Caco-2 (cell line): ENCODE measurements around the gene NBL1. TPM values are rescaled to one million over a fixed set of nuclear protein-coding genes. Genes with fewer than 3 reads are reported as not detected.
A peak's percentile ranks its signal among the peaks of the same experiment; 100 is the strongest.

Source experiments
- BruUV-seq: library from RNA; stranded (reverse); fragments of 400-500 nt; replicated peaks from 2 replicates; lab custom pipeline; 2021; lab: Mats Ljungman, UMichigan
- CTCF ChIA-PET: fragments of 300-600 bp; sonication (Branson Sonifier 250); formaldehyde crosslinking; loops from one replicate; lab custom pipeline; 2022; ENCODE audit warnings: antibody characterized with exemption; lab: Charles Lee
- POLR2A ChIA-PET: fragments of 300-600 bp; sonication (Branson Sonifier 250); formaldehyde crosslinking; loops from one replicate; lab custom pipeline; 2022; ENCODE audit warnings: antibody characterized with exemption; lab: Charles Lee
- DNase-seq, 2 experiments: peaks; one replicate each; pipeline versions ENCODE4 v3.0.0 to v3.0.0-alpha.2; 2020 to 2022
- H3K27me3 ChIP-seq: replicated peaks from 2 replicates; pipeline ENCODE4 v1.6.0; 2011; ENCODE audit warnings: low read length; ENCODE audit not compliant: control insufficient read depth, insufficient read depth
- H3K36me3 ChIP-seq: 2 replicates; pipeline ENCODE4 v1.5.1; 2011; ENCODE audit warnings: low read length; ENCODE audit not compliant: control insufficient read depth, insufficient read depth
- H3K4me1 ChIP-seq: fragments of 250-450 bp; sonication (Bioruptor Pico); 2 replicates; pipeline ENCODE4 v1.5.1; 2020; ENCODE audit warnings: mild to moderate bottlenecking
- H3K4me3 ChIP-seq: 2 replicates; pipeline ENCODE4 v1.5.1; 2011; ENCODE audit warnings: low read depth, mild to moderate bottlenecking, control low read depth, low read length
- H3K9me3 ChIP-seq: fragments of 250-450 bp; sonication (Bioruptor Pico); 2 replicates; pipeline ENCODE4 v1.5.1; 2020; ENCODE audit warnings: mild to moderate bottlenecking, moderate library complexity
- H3K27ac Mint-ChIP-seq: one replicate; pipeline ENCODE4 v1.8.0; 2022; ENCODE audit warnings: mixed read lengths; ENCODE audit not compliant: unreplicated experiment
- H3K27me3 Mint-ChIP-seq: one replicate; pipeline ENCODE4 v1.8.0; 2022; ENCODE audit warnings: mixed read lengths; ENCODE audit not compliant: insufficient read depth, unreplicated experiment
- H3K36me3 Mint-ChIP-seq: one replicate; pipeline ENCODE4 v1.8.0; 2022; ENCODE audit warnings: mild to moderate bottlenecking, mixed read lengths; ENCODE audit not compliant: insufficient read depth, unreplicated experiment
- H3K4me1 Mint-ChIP-seq: one replicate; pipeline ENCODE4 v1.8.0; 2022; ENCODE audit warnings: low read depth, mixed read lengths; ENCODE audit not compliant: unreplicated experiment
- H3K4me3 Mint-ChIP-seq: one replicate; pipeline ENCODE4 v1.8.0; 2022; ENCODE audit warnings: mild to moderate bottlenecking, moderate library complexity, mixed read lengths; ENCODE audit not compliant: unreplicated experiment
- H3K9me3 Mint-ChIP-seq: one replicate; pipeline ENCODE4 v1.8.0; 2022; ENCODE audit warnings: mixed read lengths; ENCODE audit not compliant: unreplicated experiment
- intact Hi-C: fragments of 100-400 bp; cut with micrococcal nuclease; formaldehyde crosslinking; loops from one replicate; pipeline ENCODE4 v1.10.0; 2022; ENCODE audit not compliant: unreplicated experiment
- total RNA-seq: library from RNA; stranded (reverse); gene quantifications from 2 replicates; pipeline ENCODE4 v1.2.3, GENCODE V29; 2022
- TF ChIP-seq, protein P1 (sequence below), 2 experiments: fragments of 200-600 bp in 1 of 2; IDR thresholded peaks; 1 replicate in 1 of 2; 2 replicates in 1 of 2; pipeline versions ENCODE4 v1.5.1 to v1.8.0; 2011 to 2022; ENCODE audit warnings: antibody characterized with exemption in 1 of 2, control low read depth in 1 of 2, inconsistent platforms in 1 of 2, low read depth in 1 of 2, low read length in 1 of 2, mild to moderate bottlenecking in 1 of 2, moderate library complexity in 1 of 2; ENCODE audit not compliant: insufficient read depth in 1 of 2, severe bottlenecking in 1 of 2, unreplicated experiment in 1 of 2

Gene NBL1
- total RNA-seq, 1 experiment from 2014 or later = 24.0 TPM

DNA sequence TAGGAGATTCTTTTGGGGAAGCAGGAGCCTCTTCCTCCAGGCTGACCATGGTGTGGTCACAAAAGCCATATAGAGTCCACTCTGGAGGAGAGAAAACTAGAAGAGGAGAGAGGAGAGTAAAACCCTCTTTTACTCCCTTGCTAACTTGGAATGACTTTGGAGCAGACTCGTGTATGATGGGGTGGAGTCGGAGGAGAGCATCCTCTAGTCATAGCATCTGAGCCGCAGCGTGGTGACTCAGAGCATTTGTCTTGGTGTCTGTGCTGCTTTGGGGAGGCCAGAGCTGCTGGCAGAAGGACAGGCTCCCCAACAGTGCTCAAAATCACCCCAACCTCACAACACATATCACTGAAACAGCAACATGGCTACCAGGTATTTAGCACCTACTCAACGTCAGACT, 31.7 kb downstream of the NBL1 start:
- DNase-seq = no peak
- H3K4me3 Mint-ChIP-seq = no peak overlapping the region
- Histone ChIP-seq H3K27me3 (no peaks in the 10 kb centered on the region), H3K36me3 (no peaks in the 10 kb centered on the region), H3K9me3 (no peaks in the 10 kb centered on the region), H3K4me3 (no peak overlapping the region), H3K4me1 (no peaks in the 10 kb centered on the region)
- no peaks in the 10 kb centered on the region for H3K9me3 Mint-ChIP-seq
- no TSS peak for BruUV-seq
- H3K27me3 Mint-ChIP-seq = no peaks in the 10 kb centered on the region
- ChIA-PET POLR2A (no interaction called here), CTCF (no interaction called here)
- H3K36me3 Mint-ChIP-seq = no peaks in the 10 kb centered on the region
- intact Hi-C loops = no loop called here
- H3K27ac Mint-ChIP-seq = no peak overlapping the region
- no peaks in the 10 kb centered on the region for H3K4me1 Mint-ChIP-seq
- TF ChIP-seq, protein P1, sequence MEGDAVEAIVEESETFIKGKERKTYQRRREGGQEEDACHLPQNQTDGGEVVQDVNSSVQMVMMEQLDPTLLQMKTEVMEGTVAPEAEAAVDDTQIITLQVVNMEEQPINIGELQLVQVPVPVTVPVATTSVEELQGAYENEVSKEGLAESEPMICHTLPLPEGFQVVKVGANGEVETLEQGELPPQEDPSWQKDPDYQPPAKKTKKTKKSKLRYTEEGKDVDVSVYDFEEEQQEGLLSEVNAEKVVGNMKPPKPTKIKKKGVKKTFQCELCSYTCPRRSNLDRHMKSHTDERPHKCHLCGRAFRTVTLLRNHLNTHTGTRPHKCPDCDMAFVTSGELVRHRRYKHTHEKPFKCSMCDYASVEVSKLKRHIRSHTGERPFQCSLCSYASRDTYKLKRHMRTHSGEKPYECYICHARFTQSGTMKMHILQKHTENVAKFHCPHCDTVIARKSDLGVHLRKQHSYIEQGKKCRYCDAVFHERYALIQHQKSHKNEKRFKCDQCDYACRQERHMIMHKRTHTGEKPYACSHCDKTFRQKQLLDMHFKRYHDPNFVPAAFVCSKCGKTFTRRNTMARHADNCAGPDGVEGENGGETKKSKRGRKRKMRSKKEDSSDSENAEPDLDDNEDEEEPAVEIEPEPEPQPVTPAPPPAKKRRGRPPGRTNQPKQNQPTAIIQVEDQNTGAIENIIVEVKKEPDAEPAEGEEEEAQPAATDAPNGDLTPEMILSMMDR (IDR thresholded peaks at IDR 0.05; ENCODE audit: insufficient read depth in 1 of 2, low read depth in 1 of 2, low read length in 1 of 2, severe bottlenecking in 1 of 2, unreplicated experiment in 1 of 2) = no peak

DNA sequence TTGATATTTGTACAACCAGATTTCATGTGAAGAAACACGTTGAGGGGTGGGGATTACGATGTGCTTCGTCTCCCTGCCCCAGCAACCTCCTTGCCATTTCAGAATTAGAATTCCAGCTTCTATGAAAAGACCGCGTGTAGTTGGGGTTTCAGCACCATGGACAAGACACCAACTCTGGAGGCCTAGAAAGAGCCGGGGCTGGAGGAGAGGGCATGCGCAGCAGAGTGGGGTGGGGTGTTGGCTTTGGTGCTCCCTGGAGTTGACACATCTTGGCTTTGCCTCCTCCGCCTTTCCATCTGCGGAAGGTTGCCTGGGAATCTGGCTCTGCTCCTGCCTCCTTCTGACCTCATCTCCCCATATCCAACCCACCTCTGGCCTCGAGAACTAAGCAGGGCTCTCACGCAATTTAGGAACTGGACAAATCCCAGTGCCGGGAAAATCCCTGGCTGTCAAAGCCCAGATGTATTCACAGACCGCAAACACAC, 32.4 kb downstream of the NBL1 start:
- no peaks in the 10 kb centered on the region for H3K27me3 Mint-ChIP-seq
- H3K4me3 ChIP-seq = no peak overlapping the region
- no peaks in the 10 kb centered on the region for H3K36me3 ChIP-seq
- no TSS peak for BruUV-seq
- H3K27ac Mint-ChIP-seq = no peak overlapping the region
- no peak overlapping the region for H3K4me3 Mint-ChIP-seq
- no peaks in the 10 kb centered on the region for H3K36me3 Mint-ChIP-seq
- intact Hi-C loops = no loop called here
- TF ChIP-seq, protein P1 (IDR thresholded peaks at IDR 0.05; ENCODE audit: insufficient read depth in 1 of 2, low read depth in 1 of 2, low read length in 1 of 2, severe bottlenecking in 1 of 2, unreplicated experiment in 1 of 2) = no peak
- CTCF ChIA-PET = no interaction called here
- H3K4me1 ChIP-seq = no peaks in the 10 kb centered on the region
- H3K27me3 ChIP-seq = no peaks in the 10 kb centered on the region
- POLR2A ChIA-PET = no interaction called here
- H3K4me1 Mint-ChIP-seq = no peaks in the 10 kb centered on the region
- peak; percentile 47 to 58 for DNase-seq
- H3K9me3 ChIP-seq = no peaks in the 10 kb centered on the region
- H3K9me3 Mint-ChIP-seq = no peaks in the 10 kb centered on the region

DNA sequence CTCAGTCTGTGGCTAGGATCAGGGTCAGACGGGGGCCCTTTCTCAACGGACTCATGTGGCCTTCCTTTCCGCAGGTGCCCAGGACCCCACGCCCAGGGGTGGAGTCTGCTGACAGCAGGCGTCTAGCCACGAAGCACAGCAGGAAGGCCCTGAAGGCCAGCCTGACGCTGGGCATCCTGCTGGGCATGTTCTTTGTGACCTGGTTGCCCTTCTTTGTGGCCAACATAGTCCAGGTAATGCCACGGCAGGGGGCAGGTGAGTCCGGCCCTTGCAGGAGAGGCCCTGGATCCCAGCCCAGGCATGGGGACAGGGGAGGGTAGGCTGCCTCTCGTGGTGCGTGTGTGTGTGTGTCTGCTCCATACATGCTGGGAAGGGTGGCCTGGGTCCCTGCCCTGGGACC, 34.4 kb downstream of the NBL1 start:
- Histone ChIP-seq H3K36me3 (no peaks in the 10 kb centered on the region), H3K4me3 (no peak overlapping the region), H3K4me1 (no peaks in the 10 kb centered on the region), H3K9me3 (no peaks in the 10 kb centered on the region), H3K27me3 (no peaks in the 10 kb centered on the region)
- H3K9me3 Mint-ChIP-seq = no peaks in the 10 kb centered on the region
- BruUV-seq = no TSS peak
- CTCF ChIA-PET = no interaction called here
- no peaks in the 10 kb centered on the region for H3K4me1 Mint-ChIP-seq
- TF ChIP-seq, protein P1 (IDR thresholded peaks at IDR 0.05; ENCODE audit: insufficient read depth in 1 of 2, low read depth in 1 of 2, low read length in 1 of 2, severe bottlenecking in 1 of 2, unreplicated experiment in 1 of 2) = no peak
- intact Hi-C loops = no loop called here
- H3K4me3 Mint-ChIP-seq = no peak overlapping the region
- no peaks in the 10 kb centered on the region for H3K27me3 Mint-ChIP-seq
- no peak overlapping the region for H3K27ac Mint-ChIP-seq
- H3K36me3 Mint-ChIP-seq = no peaks in the 10 kb centered on the region
- no peak for DNase-seq
- POLR2A ChIA-PET = no interaction called here
